HG03378 (cell line): ENCODE data around the gene FASTKD1.
"Not testable (repeated sequence)": the region's sequence is repeated elsewhere in the genome, so short reads cannot be mapped to it uniquely, and the experiment has no call there.

Source experiments
- ATAC-seq: cut with Tn5 transposase; IDR thresholded peaks from one replicate; pipeline ENCODE4 v1.9.1; 2021; ENCODE audit warnings: mild to moderate bottlenecking, moderate library complexity; ENCODE audit not compliant: unreplicated experiment

FASTKD1 gene, protein sequence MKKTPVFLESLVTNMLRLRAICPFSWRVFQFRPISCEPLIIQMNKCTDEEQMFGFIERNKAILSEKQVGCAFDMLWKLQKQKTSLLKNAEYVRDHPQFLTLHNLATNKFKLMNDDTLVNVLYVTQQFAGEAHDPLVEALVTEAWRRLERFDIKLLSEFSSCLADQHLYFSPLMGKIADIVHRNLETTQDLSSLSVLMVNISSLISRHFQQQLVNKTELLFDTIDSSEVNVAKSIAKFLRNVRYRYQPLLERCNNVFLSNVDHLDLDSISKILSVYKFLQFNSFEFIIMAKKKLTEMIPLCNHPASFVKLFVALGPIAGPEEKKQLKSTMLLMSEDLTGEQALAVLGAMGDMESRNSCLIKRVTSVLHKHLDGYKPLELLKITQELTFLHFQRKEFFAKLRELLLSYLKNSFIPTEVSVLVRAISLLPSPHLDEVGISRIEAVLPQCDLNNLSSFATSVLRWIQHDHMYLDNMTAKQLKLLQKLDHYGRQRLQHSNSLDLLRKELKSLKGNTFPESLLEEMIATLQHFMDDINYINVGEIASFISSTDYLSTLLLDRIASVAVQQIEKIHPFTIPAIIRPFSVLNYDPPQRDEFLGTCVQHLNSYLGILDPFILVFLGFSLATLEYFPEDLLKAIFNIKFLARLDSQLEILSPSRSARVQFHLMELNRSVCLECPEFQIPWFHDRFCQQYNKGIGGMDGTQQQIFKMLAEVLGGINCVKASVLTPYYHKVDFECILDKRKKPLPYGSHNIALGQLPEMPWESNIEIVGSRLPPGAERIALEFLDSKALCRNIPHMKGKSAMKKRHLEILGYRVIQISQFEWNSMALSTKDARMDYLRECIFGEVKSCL

DNA sequence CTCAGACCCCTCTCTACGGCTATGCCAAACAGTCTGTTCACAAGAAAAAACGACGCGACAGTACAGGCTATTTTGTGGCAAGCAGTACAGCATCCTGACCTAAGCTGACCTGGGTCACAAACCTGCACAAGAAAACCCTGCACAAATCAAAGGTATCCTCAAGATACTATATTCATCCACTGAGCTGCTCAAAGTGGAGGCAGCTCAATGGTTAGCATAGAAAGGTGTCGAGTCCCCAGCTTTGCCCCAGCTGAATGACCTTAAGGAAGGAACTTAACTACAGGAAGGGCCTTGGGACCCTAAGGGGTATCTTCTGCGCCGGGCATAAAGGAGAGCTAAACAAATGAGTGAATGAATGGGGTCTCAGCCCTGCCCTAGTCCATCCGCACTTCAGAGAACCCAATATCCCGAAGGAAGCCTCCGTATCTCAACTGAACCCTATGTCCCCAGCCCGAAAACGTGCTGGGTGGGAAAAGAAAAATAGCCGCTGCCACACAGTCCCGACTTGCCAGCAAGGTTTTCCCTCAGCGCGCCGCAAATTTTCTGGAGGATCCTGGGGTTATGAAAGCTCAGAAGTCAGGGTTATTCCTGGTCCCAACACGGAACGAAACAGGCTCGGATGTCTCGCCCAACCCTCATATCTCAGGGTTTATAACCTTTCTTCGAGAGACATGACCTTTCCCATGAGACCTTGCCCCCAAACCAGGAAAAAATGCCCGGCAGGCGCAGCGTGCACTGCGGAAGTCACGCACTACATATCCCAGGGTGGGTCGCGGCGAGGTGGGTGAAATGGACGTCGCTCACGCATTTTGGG is at the start of gene FASTKD1:
TSS of gene FASTKD1 (minus strand) at position 706 of the 814 bp plus-strand sequence. CDS start 1,836 bp downstream, outside the sequence.
- ATAC-seq: peak; percentile 100

DNA sequence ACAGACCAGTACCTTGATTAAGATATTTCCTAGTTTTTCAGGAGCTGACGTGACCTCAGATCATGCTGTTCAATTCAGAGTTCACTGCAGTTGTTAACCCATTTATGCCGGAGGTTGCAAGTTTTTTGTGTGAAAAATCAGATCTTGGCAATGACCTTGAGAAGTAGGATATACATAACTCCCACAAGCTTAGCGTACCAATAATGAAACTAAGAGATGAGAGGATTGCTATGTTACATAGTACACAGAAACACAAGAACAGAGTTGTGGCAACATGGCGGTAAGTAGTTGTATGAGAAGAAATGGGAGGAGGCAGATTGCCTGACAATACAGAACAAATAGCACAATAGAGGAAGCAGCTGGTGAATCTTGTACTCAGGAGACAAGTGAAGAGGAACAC is 49.6 kb upstream of the FASTKD1 start:
- no peak for ATAC-seq

DNA sequence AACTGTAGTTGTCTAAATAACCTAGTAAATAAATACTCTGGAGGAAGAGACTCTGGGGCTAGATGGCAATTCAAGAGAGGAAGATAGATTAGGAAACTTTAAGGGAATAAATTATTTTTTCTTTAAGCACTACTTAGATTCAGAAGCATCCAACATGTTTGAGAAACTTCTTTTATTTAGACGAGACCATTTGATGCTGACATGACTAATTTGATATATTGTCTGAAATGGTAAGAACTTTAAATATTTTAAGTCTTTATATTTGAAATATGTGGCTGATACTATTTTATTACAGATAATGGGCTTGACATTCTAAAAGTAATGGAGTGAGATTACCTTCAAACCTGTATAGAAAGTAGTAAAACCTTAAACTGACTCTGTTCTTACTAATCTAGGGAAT is 46.8 kb upstream of the FASTKD1 start:
- ATAC-seq: no peak

DNA sequence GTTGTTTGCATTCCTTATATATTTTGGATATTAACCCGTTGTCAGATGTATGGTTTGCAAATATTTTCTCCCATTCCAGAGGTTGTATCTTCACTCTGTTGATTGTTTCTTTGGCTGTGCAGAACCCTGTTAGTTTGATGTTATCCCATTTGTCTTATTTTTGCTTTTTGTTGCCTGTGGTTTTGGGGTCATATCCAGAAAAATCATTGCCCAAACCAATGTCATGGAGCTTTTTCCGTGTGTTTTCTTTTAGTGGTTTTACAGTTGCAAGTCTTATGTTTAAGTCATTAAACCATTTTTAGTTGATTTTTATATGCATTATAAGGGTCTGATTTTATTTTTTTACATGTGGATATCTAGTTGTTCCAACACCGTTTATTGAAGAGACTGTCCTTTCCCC is 46.3 kb upstream of the FASTKD1 start:
- ATAC-seq: no peak

DNA sequence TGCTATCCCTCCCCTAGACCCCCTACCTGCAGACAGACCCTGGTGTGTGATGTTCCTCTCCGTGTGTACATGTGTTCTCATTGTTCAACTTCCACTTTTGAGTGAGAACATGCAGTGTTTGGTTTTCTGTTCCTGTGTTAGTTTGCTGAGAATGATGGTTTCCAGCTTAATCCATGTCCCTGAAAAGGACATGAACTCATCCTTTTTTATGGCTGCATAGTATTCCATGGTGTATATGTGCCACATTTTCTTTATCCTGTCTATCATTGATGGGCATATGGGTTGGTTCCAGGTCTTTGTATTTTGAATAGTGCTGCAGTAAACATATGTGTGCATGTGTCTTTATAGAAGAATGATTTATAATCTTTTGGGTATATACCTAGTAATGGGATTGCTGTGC is 42.3 kb upstream of the FASTKD1 start:
- not testable (repeated sequence) for ATAC-seq

DNA sequence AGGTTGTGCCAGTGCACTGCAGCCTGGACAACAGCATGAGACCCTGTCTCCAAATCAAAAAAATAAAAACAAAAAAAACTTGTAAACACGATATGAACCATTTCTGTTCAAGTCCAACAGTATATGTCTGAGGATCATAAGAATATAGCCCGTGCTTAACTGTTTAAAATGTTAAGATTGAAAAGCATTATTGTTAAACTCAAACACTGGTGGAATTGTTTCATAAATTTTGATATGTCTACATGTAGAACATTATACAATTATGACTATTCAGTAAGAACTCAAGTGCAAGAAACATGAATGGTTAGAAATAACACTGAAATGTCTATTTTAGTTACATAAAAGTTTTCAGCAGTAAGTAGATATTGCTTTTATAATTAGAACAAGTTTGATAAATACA is 40.2 kb upstream of the FASTKD1 start:
- no peak for ATAC-seq

DNA sequence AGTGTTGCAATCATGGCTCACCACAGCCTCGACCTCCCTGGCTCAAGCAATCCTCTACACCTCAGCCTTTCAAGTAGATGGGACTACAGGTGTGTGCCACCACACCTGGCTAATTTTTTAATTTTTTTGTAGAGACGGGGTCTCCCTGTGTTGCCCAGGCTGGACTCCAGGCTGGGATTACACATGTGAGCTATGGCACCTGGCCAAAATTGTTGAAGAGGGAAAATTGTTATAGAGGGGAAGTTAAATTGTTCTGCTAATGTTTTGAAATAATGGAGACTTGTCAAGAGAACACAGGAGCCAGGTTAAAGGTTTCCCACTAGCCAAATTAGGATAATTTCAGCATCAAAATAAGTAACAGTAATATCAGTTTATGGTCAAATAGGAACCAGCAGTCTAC is 35.6 kb upstream of the FASTKD1 start:
- no peak for ATAC-seq

DNA sequence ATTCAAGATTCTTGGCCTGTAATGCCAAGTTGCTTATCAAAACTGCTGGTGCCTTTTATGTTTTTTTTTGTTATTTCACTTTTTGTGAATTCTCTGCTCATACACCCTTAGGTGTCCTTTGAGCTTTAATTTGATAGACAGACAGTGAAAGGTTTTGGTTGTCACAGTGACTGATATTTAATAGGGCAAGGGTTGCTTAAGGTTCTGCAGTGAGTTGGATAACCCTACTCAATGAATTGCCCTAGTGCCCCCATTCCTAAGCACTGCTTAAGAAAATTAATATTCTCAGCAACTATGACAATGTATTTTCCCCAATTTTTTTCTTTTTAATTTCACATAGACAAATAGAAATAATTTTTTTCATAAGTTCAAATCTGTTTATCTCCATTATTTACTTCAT is 25.9 kb upstream of the FASTKD1 start:
- no peak for ATAC-seq

DNA sequence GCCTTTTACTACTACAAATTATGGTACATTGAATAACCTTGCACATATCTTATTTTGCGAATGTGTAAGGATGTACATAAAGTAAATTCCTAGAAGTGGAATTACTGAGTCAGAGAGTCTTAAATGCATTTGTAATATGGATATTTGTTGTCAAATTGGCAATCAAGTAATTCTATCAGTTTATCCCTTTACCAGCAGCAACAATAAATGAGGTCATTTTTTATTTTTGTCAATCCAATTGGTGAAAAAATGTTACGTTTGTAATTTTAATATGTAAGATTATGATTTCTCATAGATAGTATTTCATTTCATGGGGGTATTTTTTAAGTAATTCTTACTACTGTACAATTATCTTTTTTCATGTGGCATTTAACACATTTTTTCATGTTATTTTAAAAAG is 25.3 kb upstream of the FASTKD1 start:
- ATAC-seq: no peak

DNA sequence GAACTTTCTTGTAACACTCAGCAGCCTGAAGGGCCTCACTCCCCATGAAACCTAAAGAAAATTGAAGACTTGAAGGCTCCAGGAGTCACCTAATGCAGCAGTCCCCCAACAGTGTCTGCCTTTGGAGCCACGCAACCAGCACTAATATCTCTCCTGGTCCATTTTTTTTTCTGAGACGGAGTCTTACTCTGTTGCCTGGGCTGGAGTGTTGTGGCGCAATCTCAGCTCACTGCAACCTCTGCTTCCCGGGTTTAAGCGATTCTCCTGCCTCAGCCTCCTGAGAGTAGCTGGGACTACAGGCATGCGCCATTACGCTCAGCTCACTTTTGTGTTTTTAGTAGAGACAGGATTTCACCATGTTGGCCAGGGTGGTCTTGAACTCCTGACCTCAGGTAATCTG is 22.9 kb upstream of the FASTKD1 start:
- ATAC-seq: not testable (repeated sequence)

DNA sequence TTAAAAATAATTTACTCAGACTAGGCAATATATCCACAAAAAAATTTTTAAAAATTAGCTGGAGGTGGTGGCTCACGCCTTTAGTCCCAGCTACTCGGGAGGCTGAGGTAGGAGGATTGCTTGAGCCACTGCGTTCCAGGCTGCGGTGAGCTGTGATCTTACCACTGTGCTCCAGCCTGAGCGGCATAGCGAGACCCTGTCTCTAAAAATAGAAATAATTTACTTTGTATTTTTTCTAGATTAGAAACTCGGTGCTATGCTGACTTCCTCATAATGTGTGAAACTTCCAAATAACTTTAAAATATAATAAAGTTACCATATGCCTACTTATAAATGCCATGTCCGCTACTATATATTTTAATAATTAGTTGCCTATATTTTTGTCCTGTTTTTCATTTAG is 17.1 kb upstream of the FASTKD1 start:
- no peak for ATAC-seq

DNA sequence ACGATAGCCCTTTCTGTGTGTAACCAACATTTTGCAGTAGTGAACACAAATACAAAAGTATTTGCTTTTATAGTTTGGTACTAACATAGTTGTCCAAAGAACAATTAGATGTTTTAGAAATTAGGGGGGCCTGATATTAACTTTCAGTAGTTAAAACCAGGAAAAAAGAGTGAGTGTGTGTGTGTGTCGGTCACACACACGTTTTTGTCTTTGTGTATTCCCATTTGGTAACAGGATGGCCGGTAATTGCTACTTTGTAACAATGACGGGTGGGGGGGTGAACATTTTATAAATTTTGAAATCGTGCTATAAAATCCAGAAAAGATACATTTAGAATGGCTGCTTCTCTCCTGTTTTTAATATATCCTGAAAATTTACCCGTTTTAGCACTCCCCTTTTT is 12.0 kb upstream of the FASTKD1 start:
- ATAC-seq: no peak

DNA sequence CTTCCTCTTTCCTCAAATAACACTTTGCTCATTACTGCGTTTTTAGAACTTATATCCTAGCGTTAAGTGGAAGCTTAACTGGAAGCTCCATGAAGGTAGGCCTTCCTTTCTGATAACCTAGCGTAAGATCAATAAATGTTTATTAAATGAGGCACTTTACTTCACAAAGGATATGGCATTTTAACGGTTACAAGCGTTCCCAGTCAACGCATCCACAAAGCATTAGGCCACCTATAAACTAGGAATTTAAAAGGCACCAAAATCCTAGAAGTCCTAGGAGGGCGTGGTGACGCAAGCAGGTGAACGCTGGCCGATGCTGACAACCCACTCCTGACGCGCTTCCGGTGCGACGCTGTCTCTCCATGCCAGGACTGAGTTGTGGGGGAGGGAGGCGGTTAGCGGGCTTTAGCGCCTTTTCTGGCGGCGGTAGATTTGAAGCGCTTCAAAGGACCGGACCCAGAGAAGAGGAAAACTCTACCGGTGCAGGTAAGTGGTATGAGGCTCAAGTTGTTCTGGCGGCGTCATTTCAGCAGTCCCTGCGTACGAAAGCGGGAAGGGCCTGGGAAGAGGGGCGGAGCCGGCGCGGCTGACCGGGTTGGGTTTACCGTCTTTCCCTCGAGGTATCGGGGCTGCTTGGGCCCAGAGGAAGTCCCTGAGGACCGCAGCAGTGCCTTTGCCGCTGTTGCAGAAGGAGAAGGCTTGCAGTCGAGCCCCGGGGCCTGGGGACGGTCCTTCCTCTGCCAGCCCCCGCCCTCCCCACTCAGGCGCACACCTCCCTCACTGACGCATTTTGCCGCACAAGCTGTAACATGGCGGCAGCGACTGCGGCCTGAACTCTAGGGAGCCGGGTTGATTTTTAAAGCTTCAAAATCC is 10.6 kb upstream of the FASTKD1 start, which contains the start of gene PPIG:
TSS of gene PPIG (plus strand) at position 347 of the 873 bp plus-strand sequence. CDS start 19,691 bp downstream, outside the sequence.
- peak; percentile 87 for ATAC-seq

DNA sequence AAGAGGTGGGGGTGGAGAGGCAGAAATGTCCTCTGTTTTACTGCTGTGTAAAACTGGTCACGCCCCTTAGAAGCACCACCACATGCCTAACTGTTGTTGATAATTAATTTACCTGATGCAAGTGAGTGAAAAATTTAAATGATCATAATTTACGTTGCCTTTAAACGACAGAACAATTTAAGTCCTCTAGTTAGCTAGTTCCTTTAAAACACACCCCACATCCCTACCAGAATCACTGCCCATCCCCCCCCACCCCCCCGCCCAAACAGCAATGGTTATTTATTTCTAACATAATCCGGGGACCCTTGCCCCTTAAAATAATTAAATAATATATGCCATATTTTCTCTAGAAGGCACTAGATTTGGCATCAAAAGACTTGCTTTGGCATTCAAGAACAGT is 9.9 kb upstream of the FASTKD1 start:
- no peak for ATAC-seq

DNA sequence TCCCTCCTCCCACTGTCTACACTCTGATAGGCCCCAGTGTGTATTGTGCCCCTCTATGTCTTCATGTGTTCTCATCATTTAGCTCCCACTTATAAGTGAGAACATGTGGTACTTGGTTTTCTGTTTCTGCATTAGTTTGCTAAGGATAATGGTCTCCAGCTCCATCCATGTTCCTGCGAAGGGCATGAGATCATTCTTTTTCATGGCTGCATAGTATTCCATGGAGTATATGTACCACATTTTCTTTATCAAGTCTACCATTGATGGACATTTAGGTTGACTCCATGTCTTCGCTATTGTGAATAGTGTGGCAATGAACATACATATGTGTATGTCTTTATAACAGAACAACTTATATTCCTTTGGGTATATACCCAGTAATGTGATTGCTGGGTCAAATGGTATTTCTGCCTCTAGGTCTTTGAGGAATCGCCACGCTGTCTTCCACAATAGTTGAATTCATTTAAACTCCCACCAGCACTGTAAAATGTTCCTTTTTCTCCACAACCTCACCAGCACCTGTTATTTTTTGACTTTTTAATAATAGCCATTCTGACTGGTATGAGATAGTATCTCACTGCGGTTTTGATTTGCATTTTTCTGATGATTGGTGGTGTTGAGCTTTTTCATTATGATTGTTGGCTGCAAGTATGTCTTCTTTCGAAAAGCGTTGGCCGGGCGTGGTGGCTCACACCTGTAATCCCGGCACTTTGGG is 9.0 kb upstream of the FASTKD1 start:
- not testable (repeated sequence) for ATAC-seq

DNA sequence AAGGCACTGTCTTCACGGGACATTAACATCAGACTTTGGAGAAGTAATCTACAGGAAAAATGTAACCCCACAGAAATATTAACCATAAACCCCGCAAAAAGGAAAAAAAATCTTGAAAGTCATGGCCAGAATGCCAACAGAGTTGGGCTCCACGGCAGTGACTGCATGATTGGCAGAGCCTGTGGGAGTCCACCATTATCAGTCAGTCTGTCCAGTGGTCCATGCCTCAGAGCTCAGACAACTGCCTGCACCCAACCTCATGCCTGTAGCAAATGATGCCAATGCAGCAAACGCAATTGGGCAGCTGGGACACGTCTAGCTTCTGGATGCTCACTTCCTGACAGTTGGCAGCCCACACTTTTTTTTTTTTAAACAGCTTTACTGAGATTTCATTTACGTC is 5.4 kb upstream of the FASTKD1 start:
- ATAC-seq: no peak

DNA sequence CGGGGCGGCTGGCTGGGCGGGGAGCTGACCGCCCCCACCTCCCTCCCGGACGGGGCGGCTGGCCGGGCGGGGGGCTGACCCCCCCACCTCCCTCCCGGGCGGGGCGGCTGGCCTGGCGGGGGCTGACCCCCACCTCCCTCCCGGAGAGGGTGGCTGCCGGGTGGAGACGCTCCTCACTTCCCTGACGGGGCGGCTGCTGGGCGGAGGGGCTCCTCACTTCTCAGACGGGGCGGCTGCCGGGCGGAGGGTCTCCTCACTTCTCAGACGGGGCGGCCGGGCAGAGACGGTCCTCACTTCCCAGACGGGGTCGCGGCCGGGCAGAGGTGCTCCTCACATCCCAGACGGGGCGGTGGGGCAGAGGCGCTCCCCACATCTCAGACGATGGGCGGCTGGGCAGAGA is 1.6 kb upstream of the FASTKD1 start:
- ATAC-seq: not testable (repeated sequence)

DNA sequence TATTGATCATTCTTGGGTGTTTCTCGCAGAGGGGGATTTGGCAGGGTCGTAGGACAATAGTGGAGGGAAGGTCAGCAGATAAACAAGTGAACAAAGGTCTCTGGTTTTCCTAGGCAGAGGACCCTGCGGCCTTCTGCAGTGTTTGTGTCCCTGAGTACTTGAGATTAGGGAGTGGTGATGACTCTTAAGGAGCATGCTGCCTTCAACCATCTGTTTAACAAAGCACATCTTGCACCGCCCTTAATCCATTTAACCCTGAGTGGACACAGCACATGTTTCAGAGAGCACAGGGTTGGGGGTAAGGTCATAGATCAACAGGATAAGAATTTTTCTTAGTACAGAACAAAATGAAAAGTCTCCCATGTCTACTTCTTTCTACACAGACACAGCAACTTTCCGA is 874 bp upstream of the FASTKD1 start:
- ATAC-seq: not testable (repeated sequence)

DNA sequence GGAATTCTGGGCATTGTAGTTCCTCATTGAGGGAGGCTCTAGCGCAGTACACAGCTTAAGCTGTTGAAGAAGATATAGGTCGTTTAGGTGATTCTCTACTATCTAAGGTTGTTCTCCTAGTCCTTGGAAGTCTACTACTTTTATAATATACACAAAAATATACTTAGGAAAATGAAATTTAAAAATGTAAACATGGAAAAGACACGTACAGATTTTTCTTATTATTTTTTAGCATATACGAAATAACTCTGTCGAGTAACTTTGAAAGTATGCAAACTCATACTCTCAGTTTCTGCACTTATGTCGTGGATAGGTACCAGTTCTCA is 272 bp upstream of the FASTKD1 start:
- ATAC-seq: peak; percentile 1

DNA sequence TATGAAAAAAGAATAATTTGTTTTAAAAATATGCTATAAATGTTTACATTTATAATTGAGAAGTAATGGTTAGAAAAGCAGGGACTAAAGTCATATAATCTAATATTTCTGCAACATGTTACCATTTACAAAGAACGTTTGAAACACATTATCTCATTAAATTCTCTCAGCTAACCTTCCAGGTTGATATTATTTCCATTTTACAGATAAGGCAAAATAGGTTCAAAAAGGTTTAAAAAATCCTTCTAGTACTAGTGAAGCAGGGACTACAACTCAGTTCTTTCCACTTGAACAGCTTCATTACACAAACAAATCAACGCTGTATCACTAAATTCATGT is 875 bp downstream of the FASTKD1 start:
- ATAC-seq: no peak
